ENCODE data around the gene EDC4. TPM values are rescaled to one million over a fixed set of nuclear protein-coding genes. Genes with fewer than 3 reads are reported as not detected.

The EDC4 gene
- total and polyA plus RNA-seq, 2 experiments from 2014 or later, result 39.6 to 98.5 TPM

DNA sequence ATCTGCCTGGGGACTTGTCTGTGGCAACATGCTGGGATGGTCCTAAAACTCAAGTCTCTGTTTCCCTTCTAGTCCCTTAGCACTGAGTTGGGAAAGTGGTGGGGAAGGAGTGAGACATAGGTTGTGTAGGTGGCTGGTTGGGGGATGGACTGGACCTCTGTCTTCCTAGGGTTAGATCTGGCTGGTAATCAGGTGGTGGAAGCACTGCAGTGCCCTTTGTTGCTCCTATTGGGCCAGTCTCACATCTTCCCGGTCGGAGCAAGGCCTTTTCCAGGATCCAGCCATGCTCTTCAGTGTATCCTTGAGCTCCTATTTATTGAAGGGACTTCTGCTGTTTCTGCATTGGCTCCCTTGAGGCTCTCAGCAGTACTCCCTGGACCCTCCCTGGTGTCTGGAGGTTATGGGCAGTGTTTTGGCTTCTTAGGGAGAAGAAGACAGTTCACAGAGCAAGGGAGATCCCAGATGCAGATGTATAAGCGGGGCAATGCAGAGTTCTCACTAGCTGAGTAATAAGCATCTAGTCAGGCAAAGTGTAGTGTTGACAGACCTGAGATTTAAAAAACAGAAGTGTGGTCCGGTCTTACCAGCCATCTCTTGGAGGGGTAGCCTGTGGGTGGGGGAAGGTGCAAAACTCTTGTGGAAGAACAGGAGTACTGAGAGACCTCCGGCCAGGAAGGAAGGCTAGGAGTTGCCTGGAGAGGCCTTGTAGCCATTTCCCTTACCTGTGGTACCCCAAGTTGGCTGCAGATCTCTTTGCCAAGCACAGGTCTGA lies 27.4 kb upstream of the EDC4 start:
- Histone ChIP-seq H3F3A (replicated peaks; ENCODE audit: low read depth) (peaks cover 35% of the 10 kb centered on the region), H4K20me1 (replicated peaks; ENCODE audit: insufficient read depth) (peaks cover 35% of the 10 kb centered on the region), H2AFZ (no peak overlapping the region), H3K36me3 (ENCODE audit: insufficient read depth) (0 out of 2 replicates have a peak, but pooled peaks cover 2% of the 10 kb centered on the region), H3K27ac (ENCODE audit: low read depth) (peak overlapping the region; percentile 97), H3K79me2 (replicated peaks; ENCODE audit: insufficient read depth) (peaks cover 63% of the 10 kb centered on the region), H3K27me3 (ENCODE audit: insufficient read depth) (no peaks in the 10 kb centered on the region), H3K9me2 (ENCODE audit: insufficient read depth) (no peaks in the 10 kb centered on the region), H3K4me2 (peak overlapping the region; percentile 87), H3K4me1 (ENCODE audit: insufficient read depth) (peaks cover 37% of the 10 kb centered on the region), H3K4me3 (peak overlapping the region; percentile 91)
- Mint-ChIP-seq H3K4me1 (peaks cover 45% of the 10 kb centered on the region), H3K4me3 (peak overlapping the region; percentile 80), H3K9me3 (no peaks in the 10 kb centered on the region), H3K27me3 (ENCODE audit: insufficient read depth, low read depth, poor library complexity) (peaks cover 14% of the 10 kb centered on the region), H3K27ac (peak overlapping the region; percentile 95), H3K36me3 (ENCODE audit: low read depth) (peaks cover 25% of the 10 kb centered on the region)
- ATAC-seq (no peak), DNase-seq (ENCODE audit: low spot score) (peak; percentile 11)
- TF ChIP-seq CREB1 (CRISPR knock-in tag; IDR thresholded peaks at IDR 0.05; ENCODE audit: low read depth), result no peak
- no peak for TF ChIP-seq ZNF331 (CRISPR knock-in tag; IDR thresholded peaks at IDR 0.05; ENCODE audit: low read depth)
- no peak for TF ChIP-seq NANOG (IDR thresholded peaks at IDR 0.05; ENCODE audit: borderline replicate concordance)
- TF ChIP-seq CTCF (conservative IDR thresholded peaks at IDR 0.05; ENCODE audit: low read depth in 2 of 2), result no peak
- no peak for TF ChIP-seq EZH2phosphoT487 (IDR thresholded peaks at IDR 0.05; ENCODE audit: unreplicated experiment)
- no peak for TF ChIP-seq EZH2 (IDR thresholded peaks at IDR 0.05; ENCODE audit: low read depth, unreplicated experiment)
- no peak for TF ChIP-seq STAT1 (IDR thresholded peaks at IDR 0.05; ENCODE audit: unreplicated experiment)
- no peak for TF ChIP-seq REST (IDR thresholded peaks at IDR 0.05; ENCODE audit: unreplicated experiment)
- TF ChIP-seq, protein P1, sequence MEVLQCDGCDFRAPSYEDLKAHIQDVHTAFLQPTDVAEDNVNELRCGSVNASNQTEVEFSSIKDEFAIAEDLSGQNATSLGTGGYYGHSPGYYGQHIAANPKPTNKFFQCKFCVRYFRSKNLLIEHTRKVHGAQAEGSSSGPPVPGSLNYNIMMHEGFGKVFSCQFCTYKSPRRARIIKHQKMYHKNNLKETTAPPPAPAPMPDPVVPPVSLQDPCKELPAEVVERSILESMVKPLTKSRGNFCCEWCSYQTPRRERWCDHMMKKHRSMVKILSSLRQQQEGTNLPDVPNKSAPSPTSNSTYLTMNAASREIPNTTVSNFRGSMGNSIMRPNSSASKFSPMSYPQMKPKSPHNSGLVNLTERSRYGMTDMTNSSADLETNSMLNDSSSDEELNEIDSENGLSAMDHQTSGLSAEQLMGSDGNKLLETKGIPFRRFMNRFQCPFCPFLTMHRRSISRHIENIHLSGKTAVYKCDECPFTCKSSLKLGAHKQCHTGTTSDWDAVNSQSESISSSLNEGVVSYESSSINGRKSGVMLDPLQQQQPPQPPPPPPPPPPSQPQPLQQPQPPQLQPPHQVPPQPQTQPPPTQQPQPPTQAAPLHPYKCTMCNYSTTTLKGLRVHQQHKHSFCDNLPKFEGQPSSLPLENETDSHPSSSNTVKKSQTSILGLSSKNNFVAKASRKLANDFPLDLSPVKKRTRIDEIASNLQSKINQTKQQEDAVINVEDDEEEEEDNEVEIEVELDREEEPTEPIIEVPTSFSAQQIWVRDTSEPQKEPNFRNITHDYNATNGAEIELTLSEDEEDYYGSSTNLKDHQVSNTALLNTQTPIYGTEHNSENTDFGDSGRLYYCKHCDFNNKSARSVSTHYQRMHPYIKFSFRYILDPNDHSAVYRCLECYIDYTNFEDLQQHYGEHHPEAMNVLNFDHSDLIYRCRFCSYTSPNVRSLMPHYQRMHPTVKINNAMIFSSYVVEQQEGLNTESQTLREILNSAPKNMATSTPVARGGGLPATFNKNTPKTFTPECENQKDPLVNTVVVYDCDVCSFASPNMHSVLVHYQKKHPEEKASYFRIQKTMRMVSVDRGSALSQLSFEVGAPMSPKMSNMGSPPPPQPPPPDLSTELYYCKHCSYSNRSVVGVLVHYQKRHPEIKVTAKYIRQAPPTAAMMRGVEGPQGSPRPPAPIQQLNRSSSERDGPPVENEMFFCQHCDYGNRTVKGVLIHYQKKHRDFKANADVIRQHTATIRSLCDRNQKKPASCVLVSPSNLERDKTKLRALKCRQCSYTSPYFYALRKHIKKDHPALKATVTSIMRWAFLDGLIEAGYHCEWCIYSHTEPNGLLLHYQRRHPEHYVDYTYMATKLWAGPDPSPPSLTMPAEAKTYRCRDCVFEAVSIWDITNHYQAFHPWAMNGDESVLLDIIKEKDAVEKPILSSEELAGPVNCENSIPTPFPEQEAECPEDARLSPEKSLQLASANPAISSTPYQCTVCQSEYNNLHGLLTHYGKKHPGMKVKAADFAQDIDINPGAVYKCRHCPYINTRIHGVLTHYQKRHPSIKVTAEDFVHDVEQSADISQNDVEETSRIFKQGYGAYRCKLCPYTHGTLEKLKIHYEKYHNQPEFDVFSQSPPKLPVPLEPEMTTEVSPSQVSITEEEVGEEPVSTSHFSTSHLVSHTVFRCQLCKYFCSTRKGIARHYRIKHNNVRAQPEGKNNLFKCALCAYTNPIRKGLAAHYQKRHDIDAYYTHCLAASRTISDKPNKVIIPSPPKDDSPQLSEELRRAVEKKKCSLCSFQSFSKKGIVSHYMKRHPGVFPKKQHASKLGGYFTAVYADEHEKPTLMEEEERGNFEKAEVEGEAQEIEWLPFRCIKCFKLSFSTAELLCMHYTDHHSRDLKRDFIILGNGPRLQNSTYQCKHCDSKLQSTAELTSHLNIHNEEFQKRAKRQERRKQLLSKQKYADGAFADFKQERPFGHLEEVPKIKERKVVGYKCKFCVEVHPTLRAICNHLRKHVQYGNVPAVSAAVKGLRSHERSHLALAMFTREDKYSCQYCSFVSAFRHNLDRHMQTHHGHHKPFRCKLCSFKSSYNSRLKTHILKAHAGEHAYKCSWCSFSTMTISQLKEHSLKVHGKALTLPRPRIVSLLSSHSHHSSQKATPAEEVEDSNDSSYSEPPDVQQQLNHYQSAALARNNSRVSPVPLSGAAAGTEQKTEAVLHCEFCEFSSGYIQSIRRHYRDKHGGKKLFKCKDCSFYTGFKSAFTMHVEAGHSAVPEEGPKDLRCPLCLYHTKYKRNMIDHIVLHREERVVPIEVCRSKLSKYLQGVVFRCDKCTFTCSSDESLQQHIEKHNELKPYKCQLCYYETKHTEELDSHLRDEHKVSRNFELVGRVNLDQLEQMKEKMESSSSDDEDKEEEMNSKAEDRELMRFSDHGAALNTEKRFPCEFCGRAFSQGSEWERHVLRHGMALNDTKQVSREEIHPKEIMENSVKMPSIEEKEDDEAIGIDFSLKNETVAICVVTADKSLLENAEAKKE (CRISPR knock-in tag; IDR thresholded peaks at IDR 0.05), result no peak
- TF ChIP-seq, protein P2, sequence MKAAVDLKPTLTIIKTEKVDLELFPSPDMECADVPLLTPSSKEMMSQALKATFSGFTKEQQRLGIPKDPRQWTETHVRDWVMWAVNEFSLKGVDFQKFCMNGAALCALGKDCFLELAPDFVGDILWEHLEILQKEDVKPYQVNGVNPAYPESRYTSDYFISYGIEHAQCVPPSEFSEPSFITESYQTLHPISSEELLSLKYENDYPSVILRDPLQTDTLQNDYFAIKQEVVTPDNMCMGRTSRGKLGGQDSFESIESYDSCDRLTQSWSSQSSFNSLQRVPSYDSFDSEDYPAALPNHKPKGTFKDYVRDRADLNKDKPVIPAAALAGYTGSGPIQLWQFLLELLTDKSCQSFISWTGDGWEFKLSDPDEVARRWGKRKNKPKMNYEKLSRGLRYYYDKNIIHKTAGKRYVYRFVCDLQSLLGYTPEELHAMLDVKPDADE (IDR thresholded peaks at IDR 0.05), result no peak
- TF ChIP-seq ZNF114 (CRISPR knock-in tag; IDR thresholded peaks at IDR 0.05), result no peak
- no peak for TF ChIP-seq JUNB (IDR thresholded peaks at IDR 0.05; ENCODE audit: unreplicated experiment)
- TF ChIP-seq POLR2AphosphoS5 (IDR thresholded peaks at IDR 0.05; ENCODE audit: low read depth), result no peak

Measured in GM23338 (cell line).